Astrocyte (in vitro differentiated cells and primary cell): ENCODE results near the gene HNRNPU. TPM values are rescaled to one million over a fixed set of nuclear protein-coding genes. Genes with fewer than 3 reads are reported as not detected.

Experiments used
- DNase-seq: peaks from one replicate; pipeline ENCODE4 v3.0.0-alpha.2; 2010; ENCODE audit warnings: low read depth
- FAIRE-seq: peaks from 2 replicates; lab custom pipeline; 2011; peaks lifted over from hg19 to GRCh38; lab: Jason Lieb, UNC
- H2AFZ ChIP-seq: 2 replicates; pipeline ENCODE4 v1.6.0; 2012; ENCODE audit warnings: low read depth, low read length, inconsistent platforms
- H3K27ac ChIP-seq: 2 replicates; pipeline ENCODE4 v1.5.1; 2011; ENCODE audit warnings: low read depth, low read length, inconsistent platforms
- H3K27me3 ChIP-seq: 2 replicates; pipeline ENCODE4 v1.6.0; 2011; ENCODE audit warnings: low read length, inconsistent platforms; ENCODE audit not compliant: insufficient read depth
- H3K36me3 ChIP-seq: 2 replicates; pipeline ENCODE4 v1.5.1; 2011; ENCODE audit warnings: low read length, inconsistent platforms; ENCODE audit not compliant: insufficient read depth
- H3K4me1 ChIP-seq: 2 replicates; pipeline ENCODE4 v1.5.1; 2011; ENCODE audit warnings: low read length, inconsistent platforms; ENCODE audit not compliant: insufficient read depth
- H3K4me2 ChIP-seq: 2 replicates; pipeline ENCODE4 v1.6.0; 2012; ENCODE audit warnings: low read length, inconsistent platforms
- H3K4me3 ChIP-seq: 2 replicates; pipeline ENCODE4 v1.5.1; 2011; ENCODE audit warnings: low read depth, mild to moderate bottlenecking, low read length, inconsistent platforms; ENCODE audit not compliant: insufficient read depth
- H3K79me2 ChIP-seq: 2 replicates; pipeline ENCODE4 v1.6.0; 2012; ENCODE audit warnings: mild to moderate bottlenecking, low read length, inconsistent platforms; ENCODE audit not compliant: insufficient read depth
- H3K9ac ChIP-seq: 2 replicates; pipeline ENCODE4 v1.6.0; 2012; ENCODE audit warnings: mild to moderate bottlenecking, low read length, inconsistent platforms
- H3K9me3 ChIP-seq: 2 replicates; pipeline ENCODE4 v1.5.1; 2012; ENCODE audit warnings: low read depth, mild to moderate bottlenecking, low read length, inconsistent platforms; ENCODE audit not compliant: insufficient read depth
- H4K20me1 ChIP-seq: 2 replicates; pipeline ENCODE4 v1.6.0; 2012; ENCODE audit warnings: low read length, inconsistent platforms; ENCODE audit not compliant: insufficient read depth
- H3K27ac Mint-ChIP-seq: one replicate; pipeline ENCODE4 v1.8.0; 2021; ENCODE audit warnings: mild to moderate bottlenecking, mixed read lengths; ENCODE audit not compliant: unreplicated experiment
- H3K27me3 Mint-ChIP-seq: one replicate; pipeline ENCODE4 v1.8.0; 2021; ENCODE audit warnings: low read depth, mixed read lengths; ENCODE audit not compliant: unreplicated experiment
- H3K36me3 Mint-ChIP-seq: one replicate; pipeline ENCODE4 v1.8.0; 2021; ENCODE audit warnings: low read depth, mixed read lengths; ENCODE audit not compliant: unreplicated experiment
- H3K4me1 Mint-ChIP-seq: one replicate; pipeline ENCODE4 v1.8.0; 2021; ENCODE audit warnings: low read depth, mixed read lengths; ENCODE audit not compliant: unreplicated experiment
- H3K4me3 Mint-ChIP-seq: one replicate; pipeline ENCODE4 v1.8.0; 2021; ENCODE audit warnings: mild to moderate bottlenecking, moderate library complexity, mixed read lengths; ENCODE audit not compliant: unreplicated experiment
- H3K9me3 Mint-ChIP-seq: one replicate; pipeline ENCODE4 v1.8.0; 2021; ENCODE audit warnings: mild to moderate bottlenecking, mixed read lengths; ENCODE audit not compliant: unreplicated experiment
- EZH2 ChIP-seq: IDR thresholded peaks from 2 replicates; pipeline ENCODE4 v1.6.1; 2012; ENCODE audit warnings: mild to moderate bottlenecking, low read length, inconsistent platforms; ENCODE audit not compliant: insufficient read depth
- total RNA-seq: library from RNA; stranded (reverse); gene quantifications from 2 replicates; pipeline ENCODE4 v1.2.1, GENCODE V29; 2021
- TF ChIP-seq, protein P1 (sequence below): IDR thresholded peaks from 2 replicates; pipeline ENCODE4 v1.5.1; 2011; ENCODE audit warnings: low read depth, mild to moderate bottlenecking, inconsistent platforms, low read length, moderate library complexity; ENCODE audit not compliant: insufficient read depth

Gene HNRNPU
- total RNA-seq, 1 donor from 2014 or later = 289 TPM

DNA sequence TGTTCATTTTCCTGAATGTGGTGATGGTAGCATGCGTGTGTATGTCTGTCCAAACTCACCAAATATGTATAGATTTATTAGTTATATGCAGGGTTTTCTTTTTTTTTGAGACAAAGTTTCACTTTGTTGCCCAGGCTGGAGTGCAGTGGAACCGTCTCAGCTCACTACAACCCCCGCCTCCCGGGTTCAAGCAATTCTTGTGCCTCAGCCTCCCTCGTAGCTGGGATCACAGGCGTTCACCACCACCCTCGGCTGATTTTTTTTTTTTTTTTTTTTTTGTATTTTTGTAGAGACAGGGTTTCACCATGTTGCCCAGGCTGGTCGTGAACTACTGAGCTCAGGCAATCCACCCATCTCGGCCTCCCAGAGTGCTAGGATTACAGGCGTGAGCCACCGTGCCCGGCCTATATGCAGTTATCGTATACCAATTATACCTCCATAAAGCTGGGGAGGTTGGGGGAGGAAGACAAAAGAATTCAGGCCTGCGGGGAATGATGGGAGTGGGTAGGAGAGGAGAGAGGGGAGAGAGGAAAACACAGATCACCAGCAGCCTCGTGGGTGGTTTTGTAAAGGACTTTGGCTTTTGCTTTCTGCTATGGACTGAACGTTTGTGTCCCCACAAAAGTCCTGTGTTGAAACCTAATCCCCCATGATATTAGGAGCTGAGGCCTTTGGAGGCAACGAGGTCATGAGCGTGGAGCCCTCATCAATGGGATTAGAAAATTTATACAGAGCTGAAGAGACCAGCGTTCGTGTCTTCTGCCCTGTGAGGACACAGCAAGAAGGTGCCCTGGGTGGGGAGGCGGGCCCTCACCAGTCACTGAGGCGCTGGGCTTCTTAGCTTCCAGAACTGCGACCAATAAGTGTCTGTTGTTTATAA is 4.4 kb upstream of the HNRNPU start:
- Mint-ChIP-seq H3K4me3 (no peak overlapping the region), H3K36me3 (no peaks in the 10 kb centered on the region), H3K9me3 (no peaks in the 10 kb centered on the region), H3K27ac (no peak overlapping the region), H3K27me3 (no peaks in the 10 kb centered on the region), H3K4me1 (peaks cover 10% of the 10 kb centered on the region)
- H2AFZ ChIP-seq = no peak overlapping the region
- no peaks in the 10 kb centered on the region for H3K36me3 ChIP-seq
- no peak overlapping the region for H3K27ac ChIP-seq
- no peaks in the 10 kb centered on the region for H4K20me1 ChIP-seq
- DNase-seq (no peak), FAIRE-seq (no peak)
- no peak overlapping the region for H3K4me2 ChIP-seq
- no peaks in the 10 kb centered on the region for H3K27me3 ChIP-seq
- TF ChIP-seq, protein P1, sequence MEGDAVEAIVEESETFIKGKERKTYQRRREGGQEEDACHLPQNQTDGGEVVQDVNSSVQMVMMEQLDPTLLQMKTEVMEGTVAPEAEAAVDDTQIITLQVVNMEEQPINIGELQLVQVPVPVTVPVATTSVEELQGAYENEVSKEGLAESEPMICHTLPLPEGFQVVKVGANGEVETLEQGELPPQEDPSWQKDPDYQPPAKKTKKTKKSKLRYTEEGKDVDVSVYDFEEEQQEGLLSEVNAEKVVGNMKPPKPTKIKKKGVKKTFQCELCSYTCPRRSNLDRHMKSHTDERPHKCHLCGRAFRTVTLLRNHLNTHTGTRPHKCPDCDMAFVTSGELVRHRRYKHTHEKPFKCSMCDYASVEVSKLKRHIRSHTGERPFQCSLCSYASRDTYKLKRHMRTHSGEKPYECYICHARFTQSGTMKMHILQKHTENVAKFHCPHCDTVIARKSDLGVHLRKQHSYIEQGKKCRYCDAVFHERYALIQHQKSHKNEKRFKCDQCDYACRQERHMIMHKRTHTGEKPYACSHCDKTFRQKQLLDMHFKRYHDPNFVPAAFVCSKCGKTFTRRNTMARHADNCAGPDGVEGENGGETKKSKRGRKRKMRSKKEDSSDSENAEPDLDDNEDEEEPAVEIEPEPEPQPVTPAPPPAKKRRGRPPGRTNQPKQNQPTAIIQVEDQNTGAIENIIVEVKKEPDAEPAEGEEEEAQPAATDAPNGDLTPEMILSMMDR = no peak
- no peak for TF ChIP-seq EZH2
- H3K79me2 ChIP-seq = peaks cover 7% of the 10 kb centered on the region
- no peaks in the 10 kb centered on the region for H3K9me3 ChIP-seq
- H3K4me3 ChIP-seq = no peak overlapping the region
- H3K9ac ChIP-seq = no peak overlapping the region
- peaks cover 6% of the 10 kb centered on the region for H3K4me1 ChIP-seq

DNA sequence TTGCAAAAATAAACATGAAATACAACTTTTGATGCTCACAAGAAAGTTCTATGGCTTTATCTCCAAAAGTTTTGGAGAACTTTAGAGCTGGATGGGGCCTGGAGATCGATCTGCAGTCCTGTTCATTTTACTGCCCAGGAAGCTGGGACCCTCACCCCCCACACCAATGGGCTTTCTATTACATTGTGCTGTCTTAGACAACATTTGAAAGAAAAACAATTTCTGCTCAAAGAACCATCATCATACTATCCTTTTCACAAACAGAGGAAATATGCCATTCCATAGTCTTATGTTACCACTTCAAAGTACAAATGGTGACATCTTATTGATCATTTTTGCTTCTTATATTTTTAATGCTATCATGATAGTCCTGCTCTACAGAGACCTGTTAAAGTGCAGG is 2.0 kb upstream of the HNRNPU start:
- Histone ChIP-seq H3K4me2 (no peak overlapping the region), H3K79me2 (peaks cover 29% of the 10 kb centered on the region), H4K20me1 (peaks cover 15% of the 10 kb centered on the region), H3K9me3 (no peaks in the 10 kb centered on the region), H3K4me3 (no peak overlapping the region), H3K4me1 (peaks cover 6% of the 10 kb centered on the region), H2AFZ (no peak overlapping the region), H3K36me3 (peaks cover 4% of the 10 kb centered on the region), H3K27me3 (no peaks in the 10 kb centered on the region), H3K9ac (no peak overlapping the region), H3K27ac (no peak overlapping the region)
- Mint-ChIP-seq H3K4me1 (peaks cover 10% of the 10 kb centered on the region), H3K9me3 (no peaks in the 10 kb centered on the region), H3K36me3 (peaks cover 2% of the 10 kb centered on the region), H3K27ac (no peak overlapping the region), H3K27me3 (no peaks in the 10 kb centered on the region), H3K4me3 (no peak overlapping the region)
- FAIRE-seq (no peak), DNase-seq (no peak)
- TF ChIP-seq, protein P1 = no peak
- no peak for TF ChIP-seq EZH2

GRCh38 chr1:244865820-244866219 is 1.5 kb upstream of the HNRNPU start:
- no peak for DNase-seq
- no peak overlapping the region for H3K4me2 ChIP-seq
- no peak overlapping the region for H3K9ac ChIP-seq
- Mint-ChIP-seq H3K4me3 (no peak overlapping the region), H3K27ac (no peak overlapping the region), H3K9me3 (no peaks in the 10 kb centered on the region), H3K4me1 (peaks cover 12% of the 10 kb centered on the region), H3K36me3 (peaks cover 2% of the 10 kb centered on the region), H3K27me3 (no peaks in the 10 kb centered on the region)
- H3K4me1 ChIP-seq = peaks cover 9% of the 10 kb centered on the region
- peaks cover 34% of the 10 kb centered on the region for H3K79me2 ChIP-seq
- no peak overlapping the region for H3K27ac ChIP-seq
- no peaks in the 10 kb centered on the region for H3K9me3 ChIP-seq
- no peaks in the 10 kb centered on the region for H3K27me3 ChIP-seq
- no peak for FAIRE-seq
- H4K20me1 ChIP-seq = peaks cover 20% of the 10 kb centered on the region
- TF ChIP-seq, protein P1 = no peak
- no peak for TF ChIP-seq EZH2
- H3K4me3 ChIP-seq = no peak overlapping the region
- peaks cover 6% of the 10 kb centered on the region for H3K36me3 ChIP-seq
- no peak overlapping the region for H2AFZ ChIP-seq
